Aorta (tissue), 5 donors: ENCODE measurements around the gene SLC32A1. TPM values are rescaled to one million over a fixed set of nuclear protein-coding genes. Genes with fewer than 3 reads are reported as not detected.
A peak's percentile ranks its signal among the peaks of the same experiment; 100 is the strongest.

ENCODE experiments used
- ATAC-seq: fragments of 200-7000 bp; cut with Tn5 transposase; one replicate; pipeline ENCODE4 v1.9.1; 2022; ENCODE audit warnings: moderate library complexity; ENCODE audit not compliant: low FRiP score
- DNase-seq, 2 donors: peaks; one replicate each; pipeline ENCODE4 v3.0.0-alpha.2; 2020
- H3K27ac ChIP-seq, 2 donors: one replicate each; pipeline ENCODE4 v1.5.1; 2013; ENCODE audit warnings: low read length in 2 of 2, mild to moderate bottlenecking in 2 of 2, moderate library complexity in 2 of 2, control low read depth in 1 of 2, inconsistent platforms in 1 of 2, low read depth in 1 of 2
- H3K27me3 ChIP-seq, 2 donors: one replicate each; pipeline ENCODE4 v1.6.1; 2013; ENCODE audit warnings: control low read depth in 1 of 2, low read length in 1 of 2, mild to moderate bottlenecking in 1 of 2, moderate library complexity in 1 of 2; ENCODE audit not compliant: insufficient read depth in 2 of 2, control insufficient read depth in 1 of 2
- H3K36me3 ChIP-seq, 2 donors: one replicate each; pipeline ENCODE4 v1.6.1; 2013; ENCODE audit warnings: control low read depth in 1 of 2, low read length in 1 of 2, mild to moderate bottlenecking in 1 of 2; ENCODE audit not compliant: insufficient read depth in 2 of 2, control insufficient read depth in 1 of 2
- H3K4me1 ChIP-seq, 2 donors: one replicate each; pipeline ENCODE4 v1.6.1; 2013; ENCODE audit warnings: low read length in 2 of 2, control low read depth in 1 of 2, mild to moderate bottlenecking in 1 of 2, moderate library complexity in 1 of 2; ENCODE audit not compliant: insufficient read depth in 2 of 2, control insufficient read depth in 1 of 2
- H3K4me3 ChIP-seq, 2 donors: one replicate each; pipeline ENCODE4 v1.5.1; 2013; ENCODE audit warnings: low read length in 2 of 2, control low read depth in 1 of 2, mild to moderate bottlenecking in 1 of 2
- H3K9me3 ChIP-seq: one replicate; pipeline ENCODE4 v1.6.1; 2013; ENCODE audit warnings: mild to moderate bottlenecking, low read length; ENCODE audit not compliant: control insufficient read depth
- WGBS, 2 donors: extraction: QIAGEN DNeasy Blood & Tissue Kit; methylation state at CpG; one replicate each; pipeline ENCODE4 v1.1.7; 2013; 5-methylcytosine and 5-hydroxymethylcytosine counted together
- intact Hi-C, 2 donors: fragments of 100-400 bp; cut with DNase I; formaldehyde crosslinking; loops; one replicate each; pipeline versions ENCODE4 v1.14.2 to v1.15.0; 2022
- long read RNA-seq, 2 donors: library from polyadenylated mRNA; unstranded; transcript quantifications; one replicate each; pipeline ENCODE4 v2.0.0, GENCODE V29; 2020 to 2021
- polyA plus RNA-seq, 2 donors: library from polyadenylated mRNA; stranded (reverse); fragments of 200-250 nt; gene quantifications; one replicate each; pipeline ENCODE4 v1.2.3, GENCODE V29; 2013
- total RNA-seq, 2 donors: library from RNA; stranded (reverse); fragmentation: NEBNext Ultra II Directional; extraction: Animal tissue kit (Norgen Biotek cat#: 25700); gene quantifications; one replicate each; pipeline ENCODE4 v1.2.1, GENCODE V29; 2021
- donor health status: healthy with polysubstance abuse.
- donor health status: Bipolar disorder and iron deficiency.
- donor health status: DM: no; HTN: no; CAD: no.
- donor health status: DM: no; HTN: no; CAD: no.
- donor health status: DM: yes; HTN: yes; CAD: no.

SLC32A1 gene
- total RNA-seq: not detected
- not detected for polyA plus RNA-seq
- long read RNA-seq, donor 1: 0 reads
- long read RNA-seq, donor 2: 0 reads

- WGBS, 2 donors: 0 to 1% methylated on average over 41 to 76 of the region's 76 CpGs
- H3K4me3 ChIP-seq: no peak within 1 kb of the TSS
Observed at GRCh38 chr20:38723848-38724625, at the start of gene SLC32A1. Gene SLC32A1, plus strand, starts transcription at chr20:38724486. Its CDS starts 239 bp downstream, at chr20:38724725.

GRCh38 chr20:38674765-38675133 lies 49.5 kb upstream of the SLC32A1 start:
- WGBS, 2 donors: 22% methylated on average over 13 of the region's 13 CpGs

More at GRCh38 chr20:38723848-38724625, at the start of gene SLC32A1:
- ATAC-seq (no peak), DNase-seq (no peak)
- Histone ChIP-seq H3K36me3 (no peaks in the 10 kb centered on the region), H3K4me1 (no peaks in the 10 kb centered on the region), H3K27me3 (no peaks in the 10 kb centered on the region), H3K9me3 (no peaks in the 10 kb centered on the region), H3K27ac (no peak within 1 kb of the TSS)
- intact Hi-C loops: loop anchor here in 1 of 2 donors (10.0 kb wide), 1 partner anchor 171 kb away; no protein-coding TSS in a partner anchor

GRCh38 chr20:38676576-38676975 lies 47.7 kb upstream of the SLC32A1 start:
- Histone ChIP-seq H3K27me3 (no peaks in the 10 kb centered on the region), H3K9me3 (no peaks in the 10 kb centered on the region), H3K4me1 (no peaks in the 10 kb centered on the region), H3K27ac (no peak overlapping the region), H3K36me3 (no peaks in the 10 kb centered on the region), H3K4me3 (no peak overlapping the region)
- intact Hi-C loops: no loop called here
- 83 to 91% methylated on average over 5 of the region's 5 CpGs for WGBS, 2 donors
- no peak for ATAC-seq
- DNase-seq: no peak

More at GRCh38 chr20:38674765-38675133, 49.5 kb upstream of the SLC32A1 start:
- Histone ChIP-seq H3K36me3 (no peaks in the 10 kb centered on the region), H3K4me3 (no peak overlapping the region), H3K27ac (no peak overlapping the region), H3K4me1 (no peaks in the 10 kb centered on the region), H3K9me3 (no peaks in the 10 kb centered on the region), H3K27me3 (no peaks in the 10 kb centered on the region)
- DNase-seq (no peak), ATAC-seq (no peak)
- intact Hi-C loops: no loop called here

GRCh38 chr20:38680500-38681306 lies 43.6 kb upstream of the SLC32A1 start:
- Histone ChIP-seq H3K4me1 (no peaks in the 10 kb centered on the region), H3K27me3 (peaks cover 0 to 3% of the 10 kb centered on the region in 2 donors), H3K4me3 (no peak overlapping the region), H3K9me3 (peaks cover 2% of the 10 kb centered on the region), H3K36me3 (no peaks in the 10 kb centered on the region), H3K27ac (no peak overlapping the region)
- no peak for ATAC-seq
- intact Hi-C loops: no loop called here
- no peak for DNase-seq
- WGBS, 2 donors: 37 to 39% methylated on average over 9 of the region's 9 CpGs

- 44 to 62% methylated on average over 2 of the region's 2 CpGs for WGBS, 2 donors
- Histone ChIP-seq H3K36me3 (no peaks in the 10 kb centered on the region), H3K27ac (no peak overlapping the region), H3K4me1 (no peaks in the 10 kb centered on the region), H3K27me3 (peaks cover 0 to 3% of the 10 kb centered on the region in 2 donors), H3K9me3 (peaks cover 2% of the 10 kb centered on the region), H3K4me3 (no peak overlapping the region)
- no peak for ATAC-seq
- intact Hi-C loops: no loop called here
- DNase-seq: no peak
Observed at GRCh38 chr20:38685271-38685670, 39.0 kb upstream of the SLC32A1 start.

GRCh38 chr20:38685853-38686473 lies 38.3 kb upstream of the SLC32A1 start:
- Histone ChIP-seq H3K4me3 (no peak overlapping the region), H3K27me3 (peaks cover 0 to 3% of the 10 kb centered on the region in 2 donors), H3K9me3 (peaks cover 2% of the 10 kb centered on the region), H3K27ac (no peak overlapping the region), H3K36me3 (no peaks in the 10 kb centered on the region), H3K4me1 (no peaks in the 10 kb centered on the region)
- ATAC-seq: no peak
- intact Hi-C loops: no loop called here
- DNase-seq: no peak
- 9 to 10% methylated on average over 14 of the region's 14 CpGs for WGBS, 2 donors

GRCh38 chr20:38692436-38693411 lies 31.6 kb upstream of the SLC32A1 start:
- no peak for ATAC-seq
- WGBS, 2 donors: 30 to 37% methylated on average over 13 of the region's 13 CpGs
- Histone ChIP-seq H3K4me1 (no peaks in the 10 kb centered on the region), H3K4me3 (no peak overlapping the region), H3K27ac (no peak overlapping the region), H3K27me3 (no peaks in the 10 kb centered on the region), H3K9me3 (no peaks in the 10 kb centered on the region), H3K36me3 (no peaks in the 10 kb centered on the region)
- peak in 1 of 2 donors; percentile 59 for DNase-seq
- intact Hi-C loops: no loop called here

GRCh38 chr20:38697306-38697705 lies 27.0 kb upstream of the SLC32A1 start:
- no peaks in the 10 kb centered on the region for H3K4me1 ChIP-seq
- DNase-seq: no peak
- no peaks in the 10 kb centered on the region for H3K36me3 ChIP-seq
- H3K9me3 ChIP-seq: no peaks in the 10 kb centered on the region
- WGBS, 2 donors: 67 to 75% methylated on average over 9 of the region's 9 CpGs
- intact Hi-C loops: no loop called here
- no peaks in the 10 kb centered on the region for H3K27me3 ChIP-seq
- H3K27ac ChIP-seq: no peak overlapping the region
- no peak for ATAC-seq
- no peak overlapping the region for H3K4me3 ChIP-seq
